SK-N-MC (cell line): ENCODE measurements around the gene NHS.

ENCODE experiments used
- EZH2 ChIP-seq: fragments of 200-600 bp; sonication (generic); IDR thresholded peaks from one replicate; pipeline ENCODE4 v1.6.1; 2017; ENCODE audit warnings: antibody characterized with exemption
- FOXP2 ChIP-seq: optimal IDR thresholded peaks from 2 replicates; pipeline ENCODE3; 2011; ENCODE audit warnings: mild to moderate bottlenecking, moderate library complexity; ENCODE audit not compliant: insufficient read depth; ENCODE audit errors: extremely low read length, control extremely low read depth
- POLR2AphosphoS5 ChIP-seq: IDR thresholded peaks from 2 replicates; pipeline ENCODE4 v1.6.1; 2012; ENCODE audit warnings: mild to moderate bottlenecking, low read depth, low read length, borderline replicate concordance

- TF ChIP-seq POLR2AphosphoS5 (no peak), EZH2 (no peak), FOXP2 (no peak)
Measured at GRCh38 chrX:17718649-17719165, 343.7 kb downstream of the NHS start.
